ENCODE data around the gene CSTB. TPM values are rescaled to one million over a fixed set of nuclear protein-coding genes. Genes with fewer than 3 reads are reported as not detected.

CSTB gene
- total and polyA plus RNA-seq, 2 donors (not counting 3 experiments of a cell fraction or from before 2014, with no cell fraction given) = 65.8 to 83.7 TPM

- Histone ChIP-seq H3K4me2 (ENCODE audit: insufficient read depth, low read length) (no peak overlapping the region), H3K4me3 (replicated peaks in 1 of 3; ENCODE audit: insufficient read depth in 1 of 3, low read depth in 1 of 3, low read length in 3 of 3) (no peak overlapping the region), H3K27me3 (ENCODE audit: control insufficient read depth in 2 of 2, insufficient read depth in 2 of 2, low read length in 2 of 2) (no peaks in the 10 kb centered on the region), H3K9ac (replicated peaks; ENCODE audit: extremely low read depth, insufficient read depth, low read length) (no peak overlapping the region), H4K20me1 (replicated peaks; ENCODE audit: control insufficient read depth, extremely low read depth, insufficient read depth, low read length) (no peaks in the 10 kb centered on the region), H3K27ac (ENCODE audit: insufficient read depth, low read depth, low read length) (no peak overlapping the region), H3K4me1 (ENCODE audit: control insufficient read depth, extremely low read depth, insufficient read depth, low read length) (no peaks in the 10 kb centered on the region), H3K36me3 (ENCODE audit: control insufficient read depth in 2 of 2, extremely low read depth in 1 of 2, insufficient read depth in 2 of 2, low read length in 2 of 2) (peaks cover 0 to 10% of the 10 kb centered on the region in 2 experiments), H3K9me1 (replicated peaks; ENCODE audit: control insufficient read depth, extremely low read depth, insufficient read depth, low read length) (no peaks in the 10 kb centered on the region), H3K79me2 (ENCODE audit: control insufficient read depth, insufficient read depth, low read length) (no peaks in the 10 kb centered on the region), H3K9me3 (replicated peaks; ENCODE audit: control insufficient read depth, insufficient read depth, low read length) (no peaks in the 10 kb centered on the region), H2AFZ (ENCODE audit: low read depth, low read length) (no peak overlapping the region)
- intact Hi-C loops (cut with micrococcal nuclease) = no loop called here
- DNase-seq (ENCODE audit: low read depth, low spot score) (no peak), FAIRE-seq (no peak)
- TF ChIP-seq FOS (IDR thresholded peaks at IDR 0.05; ENCODE audit: borderline replicate concordance, insufficient read depth, low read length) = no peak
- TF ChIP-seq, protein P1, sequence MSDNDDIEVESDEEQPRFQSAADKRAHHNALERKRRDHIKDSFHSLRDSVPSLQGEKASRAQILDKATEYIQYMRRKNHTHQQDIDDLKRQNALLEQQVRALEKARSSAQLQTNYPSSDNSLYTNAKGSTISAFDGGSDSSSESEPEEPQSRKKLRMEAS (IDR thresholded peaks at IDR 0.05; ENCODE audit: insufficient read depth, insufficient read length) = no peak
- no peak for TF ChIP-seq MYC (IDR thresholded peaks at IDR 0.05; ENCODE audit: low read depth, low read length)
- TF ChIP-seq EZH2 (IDR thresholded peaks at IDR 0.05; ENCODE audit: borderline replicate concordance, low read depth, low read length, severe bottlenecking) = no peak
- TF ChIP-seq POLR2A (IDR thresholded peaks at IDR 0.05; ENCODE audit: low read depth, low read length) = no peak
- TF ChIP-seq POLR2AphosphoS5 (IDR thresholded peaks at IDR 0.05; ENCODE audit: insufficient read depth, low read depth, low read length) = no peak
- TF ChIP-seq, protein P2, sequence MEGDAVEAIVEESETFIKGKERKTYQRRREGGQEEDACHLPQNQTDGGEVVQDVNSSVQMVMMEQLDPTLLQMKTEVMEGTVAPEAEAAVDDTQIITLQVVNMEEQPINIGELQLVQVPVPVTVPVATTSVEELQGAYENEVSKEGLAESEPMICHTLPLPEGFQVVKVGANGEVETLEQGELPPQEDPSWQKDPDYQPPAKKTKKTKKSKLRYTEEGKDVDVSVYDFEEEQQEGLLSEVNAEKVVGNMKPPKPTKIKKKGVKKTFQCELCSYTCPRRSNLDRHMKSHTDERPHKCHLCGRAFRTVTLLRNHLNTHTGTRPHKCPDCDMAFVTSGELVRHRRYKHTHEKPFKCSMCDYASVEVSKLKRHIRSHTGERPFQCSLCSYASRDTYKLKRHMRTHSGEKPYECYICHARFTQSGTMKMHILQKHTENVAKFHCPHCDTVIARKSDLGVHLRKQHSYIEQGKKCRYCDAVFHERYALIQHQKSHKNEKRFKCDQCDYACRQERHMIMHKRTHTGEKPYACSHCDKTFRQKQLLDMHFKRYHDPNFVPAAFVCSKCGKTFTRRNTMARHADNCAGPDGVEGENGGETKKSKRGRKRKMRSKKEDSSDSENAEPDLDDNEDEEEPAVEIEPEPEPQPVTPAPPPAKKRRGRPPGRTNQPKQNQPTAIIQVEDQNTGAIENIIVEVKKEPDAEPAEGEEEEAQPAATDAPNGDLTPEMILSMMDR (IDR thresholded peaks at IDR 0.05; ENCODE audit: extremely low read depth in 1 of 2, insufficient read depth in 1 of 2, low read depth in 1 of 2, low read length in 2 of 2) = no peak
- no peak for TF ChIP-seq JUN (IDR thresholded peaks at IDR 0.05; ENCODE audit: borderline replicate concordance, insufficient read depth, insufficient read length, low read depth)
- TF ChIP-seq GATA2 (IDR thresholded peaks at IDR 0.05; ENCODE audit: insufficient read depth, insufficient read length, low read depth, low read length) = no peak
- dilution Hi-C loops (cut with MboI; ENCODE audit: extremely low pct_ligation_motif_present, low sequenced_read_pairs) = no loop called here
- CTCF ChIA-PET = interaction anchor here (1.2 to 1.6 kb wide), 2 partner anchors 16 to 30 kb away, joined by 3 to 4 read pairs; no protein-coding TSS in a partner anchor
- POLR2A ChIA-PET = no interaction called here
- no TSS peak for BruUV-seq (replicated peaks)
These were observed 17.9 kb downstream of the CSTB start for GRCh38 chr21:43758111-43758641.
